ENCODE measurements around the gene IGFL4. TPM values are rescaled to one million over a fixed set of nuclear protein-coding genes. Genes with fewer than 3 reads are reported as not detected.

Gene IGFL4
- total RNA-seq, 1 donor from 2014 or later = 1.3 TPM

- Mint-ChIP-seq H3K4me1 (ENCODE audit: unreplicated experiment) (peaks cover 19% of the 10 kb centered on the region), H3K27ac (no peak overlapping the region), H3K36me3 (no peaks in the 10 kb centered on the region), H3K4me3 (no peak overlapping the region), H3K9me3 (no peaks in the 10 kb centered on the region), H3K27me3 (peaks cover 19% of the 10 kb centered on the region)
- TF ChIP-seq CTCF (conservative IDR thresholded peaks at IDR 0.05) = no peak
- no peak for DNase-seq (ENCODE audit: extremely low spot score, unreplicated experiment)
These were observed 38.0 kb downstream of the IGFL4 start for GRCh38 chr19:46002678-46003275.

GRCh38 chr19:46000491-46001246, 40.1 kb downstream of the IGFL4 start:
- Mint-ChIP-seq H3K9me3 (no peaks in the 10 kb centered on the region), H3K36me3 (peaks cover 3% of the 10 kb centered on the region), H3K27me3 (peaks cover 19% of the 10 kb centered on the region), H3K27ac (peak overlapping the region; percentile 86), H3K4me1 (ENCODE audit: unreplicated experiment) (peaks cover 27% of the 10 kb centered on the region), H3K4me3 (peak overlapping the region; percentile 86)
- DNase-seq (ENCODE audit: extremely low spot score, unreplicated experiment) = no peak
- TF ChIP-seq CTCF (conservative IDR thresholded peaks at IDR 0.05) = no peak

GRCh38 chr19:45999653-46000121, 41.1 kb downstream of the IGFL4 start:
- peaks cover 19% of the 10 kb centered on the region for H3K27me3 Mint-ChIP-seq
- no peaks in the 10 kb centered on the region for H3K9me3 Mint-ChIP-seq
- H3K27ac Mint-ChIP-seq = peak overlapping the region; percentile 86
- H3K4me1 Mint-ChIP-seq (ENCODE audit: unreplicated experiment) = peaks cover 27% of the 10 kb centered on the region
- H3K36me3 Mint-ChIP-seq = peaks cover 3% of the 10 kb centered on the region
- no peak for TF ChIP-seq CTCF (conservative IDR thresholded peaks at IDR 0.05)
- peak overlapping the region; percentile 86 for H3K4me3 Mint-ChIP-seq
- DNase-seq (ENCODE audit: extremely low spot score, unreplicated experiment) = no peak

GRCh38 chr19:45998834-45999233, 42.0 kb downstream of the IGFL4 start:
- peaks cover 27% of the 10 kb centered on the region for H3K4me1 Mint-ChIP-seq (ENCODE audit: unreplicated experiment)

GRCh38 chr19:45996933-45997332, 43.9 kb downstream of the IGFL4 start:
- no peak for TF ChIP-seq CTCF (conservative IDR thresholded peaks at IDR 0.05)
- Mint-ChIP-seq H3K9me3 (no peaks in the 10 kb centered on the region), H3K27ac (peak overlapping the region; percentile 53), H3K4me1 (ENCODE audit: unreplicated experiment) (peaks cover 27% of the 10 kb centered on the region), H3K27me3 (peaks cover 19% of the 10 kb centered on the region), H3K4me3 (no peak overlapping the region), H3K36me3 (peaks cover 3% of the 10 kb centered on the region)
- no peak for DNase-seq (ENCODE audit: extremely low spot score, unreplicated experiment)

More at GRCh38 chr19:45998834-45999233, 42.0 kb downstream of the IGFL4 start:
- no peak overlapping the region for H3K27ac Mint-ChIP-seq
- H3K27me3 Mint-ChIP-seq = peaks cover 19% of the 10 kb centered on the region
- no peak for TF ChIP-seq CTCF (conservative IDR thresholded peaks at IDR 0.05)
- H3K4me3 Mint-ChIP-seq = peak overlapping the region; percentile 86
- DNase-seq (ENCODE audit: extremely low spot score, unreplicated experiment) = no peak
- H3K36me3 Mint-ChIP-seq = peaks cover 3% of the 10 kb centered on the region
- no peaks in the 10 kb centered on the region for H3K9me3 Mint-ChIP-seq
